Left colon (tissue), 2 donors: Measurements from ENCODE around the gene MRPS23. TPM values are rescaled to one million over a fixed set of nuclear protein-coding genes. Genes with fewer than 3 reads are reported as not detected.

Source experiments
- ATAC-seq: fragments of 200-7000 bp; cut with Tn5 transposase; one replicate; pipeline ENCODE4 v1.9.1; 2020; ENCODE audit warnings: mild to moderate bottlenecking, moderate library complexity
- DNase-seq, 2 donors: peaks; one replicate each; pipeline ENCODE4 v3.0.0-alpha.2; 2020
- intact Hi-C, 2 donors: fragments of 100-400 bp; cut with DNase I in 1 of 2; cut with micrococcal nuclease in 1 of 2; formaldehyde crosslinking; loops; one replicate each; pipeline versions ENCODE4 v1.11.2 to v1.14.0; 2022; cut with DNase I, micrococcal nuclease
- total RNA-seq, 2 donors: library from RNA; stranded (reverse); fragmentation: NEBNext Ultra II Directional; extraction: Animal tissue kit (Norgen Biotek cat#: 25700); gene quantifications; one replicate each; pipeline ENCODE4 v1.2.1, GENCODE V29; 2021
- donor health status: DM: no; HTN: no; CAD: no.
- donor health status: DM: yes; HTN: yes; CAD: no.

MRPS23 gene
- total RNA-seq, 2 donors from 2014 or later = 18.0 to 21.3 TPM

- no peak for DNase-seq
- ATAC-seq = no peak
- intact Hi-C loops = no loop called here
Measured at GRCh38 chr17:57823469-57824401, 26.1 kb downstream of the MRPS23 start.

- intact Hi-C loops = no loop called here
- DNase-seq (no peak), ATAC-seq (no peak)
Measured at GRCh38 chr17:57819867-57820266, 30.0 kb downstream of the MRPS23 start.

GRCh38 chr17:57819285-57819684 is 30.6 kb downstream of the MRPS23 start:
- no peak for ATAC-seq
- DNase-seq = no peak

GRCh38 chr17:57818066-57818465 is 31.8 kb downstream of the MRPS23 start:
- no peak for ATAC-seq
- intact Hi-C loops = no loop called here
- DNase-seq = no peak

More at GRCh38 chr17:57819285-57819684, 30.6 kb downstream of the MRPS23 start:
- intact Hi-C loops = no loop called here

- no peak for ATAC-seq
- intact Hi-C loops = no loop called here
- no peak for DNase-seq
Measured at GRCh38 chr17:57817299-57817698, 32.5 kb downstream of the MRPS23 start.

- intact Hi-C loops = no loop called here
- ATAC-seq (no peak), DNase-seq (no peak)
Measured at GRCh38 chr17:57814421-57814820, 35.4 kb downstream of the MRPS23 start.

- intact Hi-C loops = no loop called here
- no peak for DNase-seq
- ATAC-seq = no peak
Measured at GRCh38 chr17:57811638-57812280, 38.1 kb downstream of the MRPS23 start.

GRCh38 chr17:57810721-57811637 is 38.9 kb downstream of the MRPS23 start:
- DNase-seq (peak in 1 of 2 donors; percentile 10), ATAC-seq (no peak)
- intact Hi-C loops = no loop called here

- intact Hi-C loops = no loop called here
- no peak for ATAC-seq
Measured at GRCh38 chr17:57809879-57810278, 40.0 kb downstream of the MRPS23 start.

GRCh38 chr17:57808882-57809281 is 41.0 kb downstream of the MRPS23 start:
- DNase-seq (no peak), ATAC-seq (no peak)
- intact Hi-C loops = no loop called here

More at GRCh38 chr17:57809879-57810278, 40.0 kb downstream of the MRPS23 start:
- DNase-seq = no peak

GRCh38 chr17:57806167-57806830 is 43.5 kb downstream of the MRPS23 start:
- intact Hi-C loops = no loop called here
- DNase-seq = no peak

GRCh38 chr17:57803021-57803420 is 46.8 kb downstream of the MRPS23 start:
- DNase-seq = no peak
- no peak for ATAC-seq
- intact Hi-C loops = no loop called here

More at GRCh38 chr17:57806167-57806830, 43.5 kb downstream of the MRPS23 start:
- no peak for ATAC-seq

- DNase-seq = no peak
- intact Hi-C loops = no loop called here
- no peak for ATAC-seq
Measured at GRCh38 chr17:57801044-57801711, 48.7 kb downstream of the MRPS23 start.

GRCh38 chr17:57794841-57795240 is 55.0 kb downstream of the MRPS23 start:
- DNase-seq = no peak
- intact Hi-C loops = no loop called here
- ATAC-seq = no peak

- intact Hi-C loops = no loop called here
- ATAC-seq (no peak), DNase-seq (no peak)
Measured at GRCh38 chr17:57788725-57789124, 61.1 kb downstream of the MRPS23 start.

GRCh38 chr17:57785022-57785421 is 64.8 kb downstream of the MRPS23 start:
- ATAC-seq (no peak), DNase-seq (no peak)
- intact Hi-C loops = no loop called here
